HEK293 (cell line): Measurements from ENCODE around the gene ZNF471.

ENCODE experiments used
- BCL11A ChIP-seq: fragments of 450-650 bp; formaldehyde crosslinking; IDR thresholded peaks from 2 replicates; pipeline ENCODE4 v1.5.1; 2016; ENCODE audit warnings: low read depth, missing biosample characterization, missing genetic modification characterization
- GFI1B ChIP-seq: fragments of 450-650 bp; formaldehyde crosslinking; IDR thresholded peaks from 2 replicates; pipeline ENCODE4 v1.5.1; 2016; ENCODE audit warnings: missing biosample characterization, missing genetic modification characterization
- KLF10 ChIP-seq: fragments of 450-650 bp; IDR thresholded peaks from 2 replicates; pipeline ENCODE4 v1.5.1; 2018; ENCODE audit warnings: missing biosample characterization, mild to moderate bottlenecking, missing genetic modification characterization
- KLF9 ChIP-seq: fragments of 450-650 bp; formaldehyde crosslinking; IDR thresholded peaks from 2 replicates; pipeline ENCODE4 v1.5.1; 2016; ENCODE audit warnings: missing biosample characterization, missing genetic modification characterization, low read depth
- PRDM1 ChIP-seq: fragments of 450-650 bp; formaldehyde crosslinking; IDR thresholded peaks from 2 replicates; pipeline ENCODE4; 2016; ENCODE audit warnings: missing biosample characterization, missing genetic modification characterization
- SALL2 ChIP-seq: fragments of 450-650 bp; formaldehyde crosslinking; IDR thresholded peaks from 2 replicates; pipeline ENCODE4 v1.5.0; 2017; ENCODE audit warnings: missing biosample characterization, mild to moderate bottlenecking, missing genetic modification characterization, borderline replicate concordance
- SP3 ChIP-seq: fragments of 450-650 bp; formaldehyde crosslinking; IDR thresholded peaks from 2 replicates; pipeline ENCODE4 v1.5.1; 2016; ENCODE audit warnings: missing biosample characterization, missing genetic modification characterization
- WT1 ChIP-seq: fragments of 450-650 bp; formaldehyde crosslinking; IDR thresholded peaks from 2 replicates; pipeline ENCODE4 v1.5.1; 2016; ENCODE audit warnings: missing biosample characterization, missing genetic modification characterization
- ZBTB48 ChIP-seq: fragments of 450-650 bp; formaldehyde crosslinking; IDR thresholded peaks from 2 replicates; pipeline ENCODE4 v1.5.1; 2016; ENCODE audit warnings: missing biosample characterization, missing genetic modification characterization
- ZNF146 ChIP-seq: fragments of 450-650 bp; formaldehyde crosslinking; IDR thresholded peaks from 2 replicates; pipeline ENCODE4 v1.5.1; 2016; ENCODE audit warnings: missing biosample characterization, missing genetic modification characterization
- ZNF175 ChIP-seq: fragments of 450-650 bp; formaldehyde crosslinking; IDR thresholded peaks from 2 replicates; pipeline ENCODE4 v1.5.1; 2016; ENCODE audit warnings: missing biosample characterization, missing genetic modification characterization
- ZNF221 ChIP-seq: fragments of 450-650 bp; formaldehyde crosslinking; IDR thresholded peaks from 2 replicates; pipeline ENCODE4 v1.5.1; 2017; ENCODE audit warnings: missing biosample characterization, missing genetic modification characterization, borderline replicate concordance
- ZNF23 ChIP-seq: fragments of 450-650 bp; formaldehyde crosslinking; IDR thresholded peaks from 2 replicates; pipeline ENCODE4 v1.5.1; 2016; ENCODE audit warnings: missing biosample characterization, missing genetic modification characterization, borderline replicate concordance
- ZNF433 ChIP-seq: fragments of 450-650 bp; formaldehyde crosslinking; IDR thresholded peaks from 2 replicates; pipeline ENCODE4 v1.5.1; 2016; ENCODE audit warnings: missing biosample characterization, missing genetic modification characterization, low read depth
- ZNF473 ChIP-seq: fragments of 450-650 bp; formaldehyde crosslinking; IDR thresholded peaks from 2 replicates; pipeline ENCODE4 v1.5.1; 2017; ENCODE audit warnings: missing biosample characterization, missing genetic modification characterization
- ZNF501 ChIP-seq: fragments of 450-650 bp; formaldehyde crosslinking; IDR thresholded peaks from 2 replicates; pipeline ENCODE4 v1.5.1; 2016; ENCODE audit warnings: missing biosample characterization, missing genetic modification characterization
- ZNF510 ChIP-seq: fragments of 450-650 bp; formaldehyde crosslinking; IDR thresholded peaks from 2 replicates; pipeline ENCODE4 v1.5.1; 2018; ENCODE audit warnings: mild to moderate bottlenecking, missing genetic modification characterization, missing biosample characterization; ENCODE audit not compliant: insufficient replicate concordance
- ZNF529 ChIP-seq: fragments of 450-650 bp; formaldehyde crosslinking; IDR thresholded peaks from 2 replicates; pipeline ENCODE4 v1.5.1; 2017; ENCODE audit warnings: missing genetic modification characterization, missing biosample characterization; ENCODE audit not compliant: insufficient replicate concordance
- ZNF530 ChIP-seq: fragments of 450-650 bp; formaldehyde crosslinking; IDR thresholded peaks from 2 replicates; pipeline ENCODE4 v1.5.1; 2016; ENCODE audit warnings: low read depth, missing biosample characterization, missing genetic modification characterization
- ZNF544 ChIP-seq: fragments of 450-650 bp; formaldehyde crosslinking; IDR thresholded peaks from 2 replicates; pipeline ENCODE4 v1.5.0; 2017; ENCODE audit warnings: missing biosample characterization, missing genetic modification characterization
- ZNF571 ChIP-seq: fragments of 450-650 bp; formaldehyde crosslinking; IDR thresholded peaks from 2 replicates; pipeline ENCODE4 v1.5.0; 2017; ENCODE audit warnings: missing biosample characterization, missing genetic modification characterization
- ZNF654 ChIP-seq: fragments of 450-650 bp; formaldehyde crosslinking; IDR thresholded peaks from 2 replicates; pipeline ENCODE4 v1.5.1; 2016; ENCODE audit warnings: low read depth, missing biosample characterization, missing genetic modification characterization
- ZNF670 ChIP-seq: fragments of 450-650 bp; formaldehyde crosslinking; IDR thresholded peaks from 2 replicates; pipeline ENCODE4 v1.5.1; 2016; ENCODE audit warnings: missing biosample characterization, missing genetic modification characterization, low read depth
- ZNF843 ChIP-seq: fragments of 450-650 bp; formaldehyde crosslinking; IDR thresholded peaks from 2 replicates; pipeline ENCODE4 v1.5.1; 2016; ENCODE audit warnings: missing biosample characterization, missing genetic modification characterization
- TF ChIP-seq, protein P1 (sequence below): fragments of 450-650 bp; formaldehyde crosslinking; IDR thresholded peaks from 2 replicates; pipeline ENCODE4; 2016; ENCODE audit warnings: missing biosample characterization, missing genetic modification characterization
- TF ChIP-seq, protein P2 (sequence below): fragments of 450-650 bp; formaldehyde crosslinking; IDR thresholded peaks from 2 replicates; pipeline ENCODE4 v1.5.1; 2016; ENCODE audit warnings: missing biosample characterization, missing genetic modification characterization
- TF ChIP-seq, protein P3 (sequence below): fragments of 450-650 bp; formaldehyde crosslinking; IDR thresholded peaks from 2 replicates; pipeline ENCODE4 v1.5.1; 2017; ENCODE audit warnings: missing biosample characterization, missing genetic modification characterization
- TF ChIP-seq, protein P4 (sequence below): fragments of 450-650 bp; formaldehyde crosslinking; IDR thresholded peaks from 2 replicates; pipeline ENCODE4 v1.5.1; 2016; ENCODE audit warnings: missing biosample characterization, missing genetic modification characterization
- TF ChIP-seq, protein P5 (sequence below): fragments of 450-650 bp; formaldehyde crosslinking; IDR thresholded peaks from 2 replicates; pipeline ENCODE4 v1.5.1; 2016; ENCODE audit warnings: missing biosample characterization, missing genetic modification characterization
- TF ChIP-seq, protein P6 (sequence below): sonication (generic); formaldehyde crosslinking; IDR thresholded peaks from 2 replicates; pipeline ENCODE4 v1.8.1; 2022; ENCODE audit warnings: mild to moderate bottlenecking, moderate library complexity, missing genetic modification reagents
- TF ChIP-seq, protein P7 (sequence below): fragments of 450-650 bp; formaldehyde crosslinking; IDR thresholded peaks from 2 replicates; pipeline ENCODE4 v1.5.1; 2016; ENCODE audit warnings: missing biosample characterization, missing genetic modification characterization

ZNF471 gene

DNA sequence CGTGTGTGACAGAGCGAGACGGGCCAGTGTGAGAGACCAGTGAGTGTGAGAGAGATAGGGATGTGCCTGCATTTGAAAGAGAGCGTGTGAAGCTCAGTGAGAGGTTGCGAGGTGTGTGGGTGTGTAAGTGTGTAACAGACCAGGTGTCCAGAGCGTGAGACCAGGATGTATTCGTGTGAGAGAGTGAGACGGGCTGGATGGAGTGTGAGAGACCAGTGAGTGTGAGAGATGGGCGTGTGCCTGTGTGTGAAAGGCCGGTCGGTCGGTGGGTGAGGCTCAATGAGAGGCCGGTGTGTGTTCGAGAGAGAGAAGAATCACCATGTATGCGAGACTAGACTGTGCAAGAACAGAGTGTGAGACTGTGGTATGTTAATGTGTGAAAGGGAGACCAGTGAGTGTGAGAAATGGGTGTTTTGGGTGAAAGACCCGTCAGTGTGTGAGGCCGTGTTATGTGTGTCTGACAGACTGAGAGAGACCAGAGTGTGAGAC, 679 bp downstream of the ZNF471 start (continued):
- TF ChIP-seq, protein P1, sequence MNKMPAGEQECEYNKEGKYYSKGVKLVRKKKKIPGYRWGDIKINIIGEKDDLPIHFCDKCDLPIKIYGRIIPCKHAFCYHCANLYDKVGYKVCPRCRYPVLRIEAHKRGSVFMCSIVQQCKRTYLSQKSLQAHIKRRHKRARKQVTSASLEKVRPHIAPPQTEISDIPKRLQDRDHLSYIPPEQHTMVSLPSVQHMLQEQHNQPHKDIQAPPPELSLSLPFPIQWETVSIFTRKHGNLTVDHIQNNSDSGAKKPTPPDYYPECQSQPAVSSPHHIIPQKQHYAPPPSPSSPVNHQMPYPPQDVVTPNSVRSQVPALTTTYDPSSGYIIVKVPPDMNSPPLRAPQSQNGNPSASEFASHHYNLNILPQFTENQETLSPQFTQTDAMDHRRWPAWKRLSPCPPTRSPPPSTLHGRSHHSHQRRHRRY (tag by site-specific recombination) = no peak
- TF ChIP-seq ZNF146 (tag by site-specific recombination) (no peak), ZNF544 (tag by site-specific recombination) (0 out of 2 replicates have a peak, but pooled peaks have one; percentile 9), ZNF654 (tag by site-specific recombination) (no peak), SALL2 (tag by site-specific recombination) (no peak), ZNF473 (no peak), ZNF571 (tag by site-specific recombination) (no peak; the same call in 1 of the 2 replicates), KLF10 (tag by site-specific recombination) (no peak), ZNF530 (no peak; the same call in 1 of the 2 replicates), PRDM1 (tag by site-specific recombination) (peak; percentile 71), KLF9 (tag by site-specific recombination) (peak; percentile 35; the same call in 1 of the 2 replicates), ZNF843 (tag by site-specific recombination) (no peak), ZNF529 (tag by site-specific recombination) (no peak), ZNF670 (tag by site-specific recombination) (no peak), ZNF23 (tag by site-specific recombination) (no peak), ZBTB48 (tag by site-specific recombination) (peak; percentile 75), ZNF433 (no peak), SP3 (tag by site-specific recombination) (no peak), ZNF175 (tag by site-specific recombination) (0 out of 2 replicates have a peak, but pooled peaks have one; percentile 3), ZNF501 (tag by site-specific recombination) (0 out of 2 replicates have a peak, but pooled peaks have one; percentile 13), GFI1B (tag by site-specific recombination) (peak; percentile 3; the same call in 1 of the 2 replicates), ZNF221 (tag by site-specific recombination) (no peak), ZNF510 (tag by site-specific recombination) (no peak), WT1 (tag by site-specific recombination) (no peak), BCL11A (tag by site-specific recombination) (no peak)
- TF ChIP-seq, protein P2, sequence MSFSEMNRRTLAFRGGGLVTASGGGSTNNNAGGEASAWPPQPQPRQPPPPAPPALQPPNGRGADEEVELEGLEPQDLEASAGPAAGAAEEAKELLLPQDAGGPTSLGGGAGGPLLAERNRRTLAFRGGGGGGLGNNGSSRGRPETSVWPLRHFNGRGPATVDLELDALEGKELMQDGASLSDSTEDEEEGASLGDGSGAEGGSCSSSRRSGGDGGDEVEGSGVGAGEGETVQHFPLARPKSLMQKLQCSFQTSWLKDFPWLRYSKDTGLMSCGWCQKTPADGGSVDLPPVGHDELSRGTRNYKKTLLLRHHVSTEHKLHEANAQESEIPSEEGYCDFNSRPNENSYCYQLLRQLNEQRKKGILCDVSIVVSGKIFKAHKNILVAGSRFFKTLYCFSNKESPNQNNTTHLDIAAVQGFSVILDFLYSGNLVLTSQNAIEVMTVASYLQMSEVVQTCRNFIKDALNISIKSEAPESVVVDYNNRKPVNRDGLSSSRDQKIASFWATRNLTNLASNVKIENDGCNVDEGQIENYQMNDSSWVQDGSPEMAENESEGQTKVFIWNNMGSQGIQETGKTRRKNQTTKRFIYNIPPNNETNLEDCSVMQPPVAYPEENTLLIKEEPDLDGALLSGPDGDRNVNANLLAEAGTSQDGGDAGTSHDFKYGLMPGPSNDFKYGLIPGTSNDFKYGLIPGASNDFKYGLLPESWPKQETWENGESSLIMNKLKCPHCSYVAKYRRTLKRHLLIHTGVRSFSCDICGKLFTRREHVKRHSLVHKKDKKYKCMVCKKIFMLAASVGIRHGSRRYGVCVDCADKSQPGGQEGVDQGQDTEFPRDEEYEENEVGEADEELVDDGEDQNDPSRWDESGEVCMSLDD = peak; percentile 52; the same call in 1 of the 2 replicates
- TF ChIP-seq, protein P3, sequence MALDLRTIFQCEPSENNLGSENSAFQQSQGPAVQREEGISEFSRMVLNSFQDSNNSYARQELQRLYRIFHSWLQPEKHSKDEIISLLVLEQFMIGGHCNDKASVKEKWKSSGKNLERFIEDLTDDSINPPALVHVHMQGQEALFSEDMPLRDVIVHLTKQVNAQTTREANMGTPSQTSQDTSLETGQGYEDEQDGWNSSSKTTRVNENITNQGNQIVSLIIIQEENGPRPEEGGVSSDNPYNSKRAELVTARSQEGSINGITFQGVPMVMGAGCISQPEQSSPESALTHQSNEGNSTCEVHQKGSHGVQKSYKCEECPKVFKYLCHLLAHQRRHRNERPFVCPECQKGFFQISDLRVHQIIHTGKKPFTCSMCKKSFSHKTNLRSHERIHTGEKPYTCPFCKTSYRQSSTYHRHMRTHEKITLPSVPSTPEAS (tag by site-specific recombination) = no peak
- TF ChIP-seq, protein P4, sequence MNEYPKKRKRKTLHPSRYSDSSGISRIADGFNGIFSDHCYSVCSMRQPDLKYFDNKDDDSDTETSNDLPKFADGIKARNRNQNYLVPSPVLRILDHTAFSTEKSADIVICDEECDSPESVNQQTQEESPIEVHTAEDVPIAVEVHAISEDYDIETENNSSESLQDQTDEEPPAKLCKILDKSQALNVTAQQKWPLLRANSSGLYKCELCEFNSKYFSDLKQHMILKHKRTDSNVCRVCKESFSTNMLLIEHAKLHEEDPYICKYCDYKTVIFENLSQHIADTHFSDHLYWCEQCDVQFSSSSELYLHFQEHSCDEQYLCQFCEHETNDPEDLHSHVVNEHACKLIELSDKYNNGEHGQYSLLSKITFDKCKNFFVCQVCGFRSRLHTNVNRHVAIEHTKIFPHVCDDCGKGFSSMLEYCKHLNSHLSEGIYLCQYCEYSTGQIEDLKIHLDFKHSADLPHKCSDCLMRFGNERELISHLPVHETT (tag by site-specific recombination) = no peak
- TF ChIP-seq, protein P5, sequence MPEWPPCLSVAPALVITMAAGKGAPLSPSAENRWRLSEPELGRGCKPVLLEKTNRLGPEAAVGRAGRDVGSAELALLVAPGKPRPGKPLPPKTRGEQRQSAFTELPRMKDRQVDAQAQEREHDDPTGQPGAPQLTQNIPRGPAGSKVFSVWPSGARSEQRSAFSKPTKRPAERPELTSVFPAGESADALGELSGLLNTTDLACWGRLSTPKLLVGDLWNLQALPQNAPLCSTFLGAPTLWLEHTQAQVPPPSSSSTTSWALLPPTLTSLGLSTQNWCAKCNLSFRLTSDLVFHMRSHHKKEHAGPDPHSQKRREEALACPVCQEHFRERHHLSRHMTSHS = no peak
- TF ChIP-seq, protein P6, sequence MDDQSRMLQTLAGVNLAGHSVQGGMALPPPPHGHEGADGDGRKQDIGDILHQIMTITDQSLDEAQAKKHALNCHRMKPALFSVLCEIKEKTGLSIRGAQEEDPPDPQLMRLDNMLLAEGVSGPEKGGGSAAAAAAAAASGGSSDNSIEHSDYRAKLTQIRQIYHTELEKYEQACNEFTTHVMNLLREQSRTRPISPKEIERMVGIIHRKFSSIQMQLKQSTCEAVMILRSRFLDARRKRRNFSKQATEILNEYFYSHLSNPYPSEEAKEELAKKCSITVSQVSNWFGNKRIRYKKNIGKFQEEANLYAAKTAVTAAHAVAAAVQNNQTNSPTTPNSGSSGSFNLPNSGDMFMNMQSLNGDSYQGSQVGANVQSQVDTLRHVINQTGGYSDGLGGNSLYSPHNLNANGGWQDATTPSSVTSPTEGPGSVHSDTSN (CRISPR knock-in tag) = no peak
- TF ChIP-seq, protein P7, sequence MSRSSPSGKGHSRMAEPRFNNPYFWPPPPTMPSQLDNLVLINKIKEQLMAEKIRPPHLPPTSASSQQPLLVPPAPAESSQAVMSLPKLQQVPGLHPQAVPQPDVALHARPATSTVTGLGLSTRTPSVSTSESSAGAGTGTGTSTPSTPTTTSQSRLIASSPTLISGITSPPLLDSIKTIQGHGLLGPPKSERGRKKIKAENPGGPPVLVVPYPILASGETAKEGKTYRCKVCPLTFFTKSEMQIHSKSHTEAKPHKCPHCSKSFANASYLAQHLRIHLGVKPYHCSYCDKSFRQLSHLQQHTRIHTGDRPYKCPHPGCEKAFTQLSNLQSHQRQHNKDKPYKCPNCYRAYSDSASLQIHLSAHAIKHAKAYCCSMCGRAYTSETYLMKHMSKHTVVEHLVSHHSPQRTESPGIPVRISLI (tag by site-specific recombination) = no peak
